T-cell (primary cell): ENCODE data around the gene KHDC4. TPM values are rescaled to one million over a fixed set of nuclear protein-coding genes. Genes with fewer than 3 reads are reported as not detected.

Source experiments
- ATAC-seq, 4 experiments: fragments of 200-7000 bp in 3 of 4; fragments of 150-1000 bp in 1 of 4; cut with Tn5 transposase; replicated peaks in 1 of 4; 1 replicate in 3 of 4; 2 replicates in 1 of 4; pipeline ENCODE4 v1.10.0; 2021; ENCODE audit warnings: moderate library complexity in 3 of 4, mild to moderate bottlenecking in 2 of 4, moderate number of reproducible peaks in 1 of 4
- CTCF ChIA-PET, 2 donors: fragments of 300-600 bp; sonication (Branson Sonifier 250); formaldehyde crosslinking; loops; one replicate each; lab custom pipeline; 2022; ENCODE audit warnings: antibody characterized with exemption in 2 of 2; lab: Charles Lee
- POLR2A ChIA-PET, 2 donors: fragments of 300-600 bp; sonication (Branson Sonifier 250); formaldehyde crosslinking; loops; one replicate each; lab custom pipeline; 2022; ENCODE audit warnings: antibody characterized with exemption in 2 of 2; lab: Charles Lee
- DNase-seq, 35 experiments: peaks; one replicate each; pipeline versions ENCODE4 v3.0.0 to v3.0.0-alpha.2; 2013 to 2023
- H3K27ac ChIP-seq: one replicate; pipeline ENCODE4 v1.5.1; 2013; ENCODE audit warnings: low read length
- H3K27me3 ChIP-seq, 2 experiments: replicated peaks in 1 of 2; 1 replicate in 1 of 2; 2 replicates in 1 of 2; pipeline versions ENCODE4 v1.6.1 to v1.7.0; 2013; ENCODE audit warnings: low read length in 1 of 2, mixed read lengths in 1 of 2; ENCODE audit not compliant: control insufficient read depth in 2 of 2, insufficient read depth in 2 of 2; ENCODE audit errors: extremely low read depth in 1 of 2
- H3K36me3 ChIP-seq, 2 donors: 1 replicate in 1 of 2; 2 replicates in 1 of 2; pipeline versions ENCODE4 v1.6.1 to v1.7.0; 2013; ENCODE audit warnings: low read length in 1 of 2; ENCODE audit not compliant: control insufficient read depth in 2 of 2, insufficient read depth in 1 of 2; ENCODE audit errors: extremely low read depth in 1 of 2
- H3K4me1 ChIP-seq, 2 experiments: 1 replicate in 1 of 2; 2 replicates in 1 of 2; pipeline versions ENCODE4 v1.6.1 to v1.7.0; 2013; ENCODE audit warnings: low read length in 2 of 2, mixed read lengths in 1 of 2; ENCODE audit not compliant: insufficient read depth in 2 of 2, control insufficient read depth in 1 of 2; ENCODE audit errors: extremely low read depth in 1 of 2
- H3K4me3 ChIP-seq, 2 donors: 1 replicate in 1 of 2; 2 replicates in 1 of 2; pipeline versions ENCODE4 v1.5.1 to v1.7.0; 2013; ENCODE audit warnings: mild to moderate bottlenecking in 2 of 2, low read length in 1 of 2, moderate library complexity in 1 of 2; ENCODE audit not compliant: control insufficient read depth in 1 of 2; ENCODE audit errors: extremely low read depth in 1 of 2
- H3K9me3 ChIP-seq: 2 replicates; pipeline ENCODE4 v1.7.0; 2013
- H3K27ac Mint-ChIP-seq, 2 donors: one replicate each; pipeline ENCODE4 v1.8.0; 2020 to 2021; ENCODE audit warnings: mild to moderate bottlenecking in 2 of 2, mixed read lengths in 2 of 2
- H3K27me3 Mint-ChIP-seq, 2 donors: one replicate each; pipeline ENCODE4 v1.8.0; 2021 to 2022; ENCODE audit warnings: mixed read lengths in 2 of 2
- H3K36me3 Mint-ChIP-seq: one replicate; pipeline ENCODE4 v1.8.0; 2021; ENCODE audit warnings: mixed read lengths
- H3K4me1 Mint-ChIP-seq, 3 donors: one replicate each; pipeline ENCODE4 v1.8.0; 2020 to 2022; ENCODE audit warnings: mixed read lengths in 3 of 3, mild to moderate bottlenecking in 1 of 3
- H3K4me3 Mint-ChIP-seq, 3 donors: one replicate each; pipeline ENCODE4 v1.8.0; 2020 to 2022; ENCODE audit warnings: mild to moderate bottlenecking in 3 of 3, mixed read lengths in 3 of 3, moderate library complexity in 3 of 3
- H3K9me3 Mint-ChIP-seq, 3 donors: one replicate each; pipeline ENCODE4 v1.8.0; 2020 to 2022; ENCODE audit warnings: mixed read lengths in 3 of 3
- WGBS: methylation state at CpG from one replicate; pipeline ENCODE4 v1.1.5; 2013; ENCODE audit warnings: missing lambda C conversion rate; ENCODE audit not compliant: insufficient coverage; 5-methylcytosine and 5-hydroxymethylcytosine counted together
- total RNA-seq, 35 experiments: library from RNA in 6 of 35; stranded (reverse) in 6 of 35; fragments of 120-200 nt in 1 of 35; gene quantifications; one replicate each; pipeline versions ENCODE4 v1.2.1 to v1.2.4 and lab custom pipeline; 2013 to 2026

Gene KHDC4
- total RNA-seq, 5 donors from 2014 or later (not counting 1 experiment from before 2014, with no cell fraction given), result 44.5 to 102 (median 85.6) TPM

DNA sequence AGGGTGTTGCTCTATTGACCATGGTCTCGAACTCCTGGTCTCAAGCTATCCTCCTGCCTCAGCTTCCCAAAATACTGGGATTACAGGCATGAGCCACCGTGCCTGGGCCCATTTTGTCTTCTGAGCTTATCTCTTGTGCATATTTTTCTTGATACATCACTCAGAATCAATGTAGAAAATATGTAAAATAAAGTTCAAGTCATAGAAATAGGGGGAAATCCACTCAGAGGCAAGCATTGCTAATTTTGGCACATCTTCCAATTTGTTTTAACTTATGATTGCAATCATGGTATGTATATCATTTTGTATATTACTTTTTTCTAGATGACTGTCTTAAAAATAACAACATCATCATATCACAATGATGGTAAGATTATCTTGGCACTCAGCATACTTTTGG lies 44.6 kb downstream of the KHDC4 start:
- no peak for DNase-seq
- ChIA-PET POLR2A (interaction anchor here in 1 of 2 donors (0.7 kb wide), 1 partner anchor 155 kb away, joined by 5 read pairs; no protein-coding TSS in a partner anchor), CTCF (no interaction called here)
- no peak for ATAC-seq
- Histone ChIP-seq H3K27me3 (no peaks in the 10 kb centered on the region), H3K4me3 (no peak overlapping the region), H3K36me3 (no peaks in the 10 kb centered on the region), H3K9me3 (no peaks in the 10 kb centered on the region), H3K27ac (no peak overlapping the region), H3K4me1 (peaks cover 9 to 14% of the 10 kb centered on the region in 2 experiments)
- Mint-ChIP-seq H3K27me3 (no peaks in the 10 kb centered on the region), H3K36me3 (peaks cover 3% of the 10 kb centered on the region), H3K4me3 (no peak overlapping the region), H3K4me1 (peaks cover 17 to 18% (median 17%) of the 10 kb centered on the region in 3 donors), H3K9me3 (no peaks in the 10 kb centered on the region), H3K27ac (no peak overlapping the region)
- no CpG with 5 or more reads among the region's 2 CpGs for WGBS

DNA sequence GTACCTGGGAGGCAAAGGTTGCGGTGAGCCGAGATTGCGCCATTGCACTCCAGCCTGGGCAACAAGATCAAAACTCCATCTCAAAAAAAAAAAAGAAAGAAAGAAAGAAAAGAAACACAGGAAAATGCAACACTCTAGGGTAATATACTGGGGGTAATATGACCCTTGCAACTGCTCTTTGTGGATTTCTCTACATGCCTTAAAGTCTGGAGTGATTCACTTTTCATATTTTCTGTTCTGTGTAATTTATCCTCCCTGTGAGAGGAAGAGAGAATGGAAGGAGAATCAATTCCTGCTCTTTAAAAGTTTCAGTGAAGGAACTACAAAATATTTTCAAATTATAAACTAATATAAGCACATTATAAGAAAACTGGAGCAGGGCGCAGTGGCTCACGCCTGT lies 45.7 kb downstream of the KHDC4 start:
- CTCF ChIA-PET, result no interaction called here
- Histone ChIP-seq H3K27me3 (no peaks in the 10 kb centered on the region), H3K27ac (no peak overlapping the region), H3K9me3 (no peaks in the 10 kb centered on the region), H3K36me3 (peaks cover 0 to 2% of the 10 kb centered on the region in 2 donors), H3K4me3 (no peak overlapping the region), H3K4me1 (peaks cover 3 to 8% of the 10 kb centered on the region in 2 experiments)
- Mint-ChIP-seq H3K9me3 (no peaks in the 10 kb centered on the region), H3K27me3 (no peaks in the 10 kb centered on the region), H3K36me3 (peaks cover 3% of the 10 kb centered on the region), H3K27ac (no peak overlapping the region), H3K4me1 (peaks cover 10 to 13% (median 11%) of the 10 kb centered on the region in 3 donors), H3K4me3 (no peak overlapping the region)
- WGBS, result 100% methylated on average over 2 of the region's 5 CpGs
- ATAC-seq, result no peak
- no peak for DNase-seq
- POLR2A ChIA-PET, result no interaction called here

DNA sequence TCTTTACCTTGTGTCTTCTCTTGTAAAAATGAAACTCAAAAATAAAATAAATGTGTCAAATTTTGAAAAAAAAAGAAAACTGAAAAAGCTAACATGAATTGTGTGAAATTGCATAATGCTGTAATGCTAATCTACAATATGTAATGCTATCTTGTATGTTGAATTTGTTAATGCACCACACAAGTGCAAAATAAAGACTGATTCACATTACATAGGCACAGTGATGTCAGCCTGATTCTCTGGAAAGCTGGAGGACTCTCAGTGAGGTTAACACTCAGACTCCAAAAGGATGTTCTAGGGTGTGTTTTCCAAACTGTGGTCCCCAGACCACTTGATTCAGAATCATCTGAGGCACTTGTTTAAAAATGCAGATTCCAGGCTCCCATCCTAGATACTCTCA lies 49.2 kb downstream of the KHDC4 start:
- DNase-seq (no peak), ATAC-seq (no peak)
- H3K36me3 ChIP-seq, result peaks cover 0 to 20% of the 10 kb centered on the region in 2 donors
- H3K9me3 ChIP-seq, result no peaks in the 10 kb centered on the region
- H3K27me3 ChIP-seq, result no peaks in the 10 kb centered on the region
- H3K27ac ChIP-seq, result no peak overlapping the region
- CTCF ChIA-PET, result interaction anchor here in 1 of 2 donors (0.6 kb wide), 1 partner anchor 13 kb away, joined by 4 read pairs; no protein-coding TSS in a partner anchor
- POLR2A ChIA-PET, result interaction anchor here in 1 of 2 donors (0.6 kb wide), 1 partner anchor 24 kb away, joined by 7 read pairs; no protein-coding TSS in a partner anchor
- H3K36me3 Mint-ChIP-seq, result peaks cover 6% of the 10 kb centered on the region
- H3K27ac Mint-ChIP-seq, result no peak overlapping the region
- no peaks in the 10 kb centered on the region for H3K27me3 Mint-ChIP-seq
- H3K4me3 Mint-ChIP-seq, result no peak overlapping the region
- H3K4me1 ChIP-seq, result no peaks in the 10 kb centered on the region
- H3K4me3 ChIP-seq, result no peak overlapping the region
- H3K4me1 Mint-ChIP-seq, result no peaks in the 10 kb centered on the region
- no peaks in the 10 kb centered on the region for H3K9me3 Mint-ChIP-seq

DNA sequence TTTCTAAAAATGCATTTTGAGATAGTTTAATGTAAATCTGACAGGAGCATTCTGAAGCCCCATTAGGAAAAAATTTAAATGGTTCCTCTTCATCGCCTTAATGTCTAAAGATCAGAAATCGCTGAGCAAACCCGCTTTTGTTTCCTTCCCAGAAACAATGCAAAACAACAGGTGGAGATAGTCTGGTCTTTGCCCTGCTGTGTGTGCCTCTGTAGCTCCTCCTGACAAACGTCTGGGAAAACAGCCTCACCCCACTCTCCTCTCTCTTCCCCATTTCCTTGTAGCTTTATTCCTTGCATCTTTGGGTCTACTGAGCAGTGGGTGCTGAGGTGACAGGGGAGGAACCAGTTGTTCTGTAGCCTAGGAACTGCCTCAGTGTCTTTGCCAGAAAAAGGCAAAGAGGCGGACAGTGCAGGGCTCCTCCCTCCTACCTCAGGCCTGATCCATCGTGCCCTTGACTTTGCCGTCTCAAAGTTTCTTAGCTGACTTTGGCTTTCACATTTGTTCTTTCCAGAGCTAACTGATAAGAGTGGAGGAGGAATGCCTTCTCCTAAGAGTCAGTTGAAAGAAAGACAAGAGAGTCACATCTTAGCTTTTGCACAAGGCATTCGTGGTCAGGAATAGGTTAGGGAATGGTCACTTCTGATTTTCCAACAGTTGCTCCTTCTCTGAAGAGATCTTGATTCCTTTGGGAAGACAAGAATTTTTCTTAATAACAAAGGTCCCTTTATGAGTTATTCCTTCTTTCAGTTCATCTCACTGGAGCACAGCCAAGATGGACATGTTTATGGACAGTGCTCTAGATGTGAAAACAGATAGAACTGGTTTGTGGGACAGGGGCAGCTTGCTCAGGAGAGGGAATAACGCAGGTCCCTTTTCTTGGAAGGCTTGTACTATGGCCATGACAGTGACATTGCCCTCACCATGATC lies 49.9 kb downstream of the KHDC4 start:
- Mint-ChIP-seq H3K27me3 (no peaks in the 10 kb centered on the region), H3K4me1 (no peaks in the 10 kb centered on the region), H3K36me3 (peaks cover 6% of the 10 kb centered on the region), H3K27ac (no peak overlapping the region), H3K4me3 (no peak overlapping the region), H3K9me3 (no peaks in the 10 kb centered on the region)
- Histone ChIP-seq H3K4me3 (no peak overlapping the region), H3K9me3 (no peaks in the 10 kb centered on the region), H3K36me3 (peaks cover 0 to 23% of the 10 kb centered on the region in 2 donors), H3K27me3 (no peaks in the 10 kb centered on the region), H3K4me1 (no peaks in the 10 kb centered on the region), H3K27ac (no peak overlapping the region)
- POLR2A ChIA-PET, result interaction anchor here in 1 of 2 donors (0.6 kb wide), 1 partner anchor 146 kb away, joined by 14 read pairs; no protein-coding TSS in a partner anchor
- 100% methylated on average over 3 of the region's 9 CpGs for WGBS
- CTCF ChIA-PET, result interaction anchor here in 1 of 2 donors (0.6 kb wide), 1 partner anchor 12 kb away, joined by 4 read pairs; no protein-coding TSS in a partner anchor
- ATAC-seq (no peak), DNase-seq (no peak)

DNA sequence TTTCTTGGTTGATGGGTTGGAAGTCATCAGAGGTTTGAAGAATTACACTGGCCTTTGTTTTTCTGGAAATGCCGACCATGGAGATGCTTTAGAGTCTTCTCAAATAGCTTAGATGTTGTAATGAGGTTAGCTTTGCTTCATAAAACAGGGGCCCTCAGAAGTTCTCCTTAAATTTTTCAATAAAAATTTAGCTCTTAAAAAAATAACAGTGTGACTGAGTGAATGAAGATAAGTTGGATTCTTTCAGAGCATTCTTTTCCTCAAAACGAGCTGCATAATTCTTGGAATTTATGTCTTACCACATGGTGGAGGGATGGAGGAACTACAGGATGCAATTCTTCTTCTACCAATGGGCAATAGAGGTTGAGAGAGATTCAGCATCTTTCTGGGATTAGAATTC lies 51.4 kb downstream of the KHDC4 start:
- CTCF ChIA-PET, result interaction anchor here in 1 of 2 donors (0.7 kb wide), 2 partner anchors 9 to 371 kb away, joined by 3 to 4 read pairs; no protein-coding TSS in a partner anchor
- peaks cover 0 to 23% of the 10 kb centered on the region in 2 donors for H3K36me3 ChIP-seq
- H3K27me3 Mint-ChIP-seq, result no peaks in the 10 kb centered on the region
- H3K27ac Mint-ChIP-seq, result no peak overlapping the region
- POLR2A ChIA-PET, result no interaction called here
- no CpG with 5 or more reads among the region's 2 CpGs for WGBS
- no peak overlapping the region for H3K4me3 Mint-ChIP-seq
- H3K36me3 Mint-ChIP-seq, result peaks cover 4% of the 10 kb centered on the region
- H3K4me3 ChIP-seq, result no peak overlapping the region
- no peaks in the 10 kb centered on the region for H3K9me3 Mint-ChIP-seq
- H3K4me1 ChIP-seq, result no peaks in the 10 kb centered on the region
- H3K27ac ChIP-seq, result no peak overlapping the region
- ATAC-seq (no peak), DNase-seq (no peak)
- H3K9me3 ChIP-seq, result no peaks in the 10 kb centered on the region
- H3K27me3 ChIP-seq, result no peaks in the 10 kb centered on the region
- H3K4me1 Mint-ChIP-seq, result no peaks in the 10 kb centered on the region

DNA sequence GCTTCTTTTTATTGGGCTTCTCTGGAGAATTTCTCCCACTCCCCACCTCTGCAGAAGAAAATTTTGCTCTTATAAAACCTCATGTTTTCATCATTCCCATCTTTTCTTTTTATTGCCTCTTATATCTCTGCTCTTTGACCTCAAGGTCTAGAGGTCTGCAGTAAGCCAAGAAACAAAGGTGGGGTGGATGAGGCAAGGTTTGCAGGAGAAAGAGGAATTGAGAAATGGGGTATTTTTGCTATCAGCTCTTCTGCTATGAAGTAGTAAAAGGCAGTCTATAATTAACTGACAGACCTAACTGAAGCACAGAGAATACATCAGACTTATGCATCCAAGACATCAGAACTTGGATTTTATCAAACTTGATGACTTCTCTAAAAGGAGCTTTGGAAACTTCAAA lies 52.0 kb downstream of the KHDC4 start:
- Mint-ChIP-seq H3K36me3 (peaks cover 4% of the 10 kb centered on the region), H3K4me3 (no peak overlapping the region), H3K27ac (no peak overlapping the region), H3K27me3 (no peaks in the 10 kb centered on the region), H3K4me1 (no peaks in the 10 kb centered on the region), H3K9me3 (no peaks in the 10 kb centered on the region)
- ATAC-seq (no peak), DNase-seq (no peak)
- ChIA-PET CTCF (interaction anchor here in 1 of 2 donors (0.7 kb wide), 1 partner anchor 371 kb away, joined by 3 read pairs; no protein-coding TSS in a partner anchor), POLR2A (no interaction called here)
- Histone ChIP-seq H3K4me3 (no peak overlapping the region), H3K4me1 (no peaks in the 10 kb centered on the region), H3K36me3 (peaks cover 0 to 23% of the 10 kb centered on the region in 2 donors), H3K9me3 (no peaks in the 10 kb centered on the region), H3K27me3 (no peaks in the 10 kb centered on the region), H3K27ac (no peak overlapping the region)
